GM12878 (cell line): ENCODE data around the gene ARHGAP1. TPM values are rescaled to one million over a fixed set of nuclear protein-coding genes. Genes with fewer than 3 reads are reported as not detected.
A peak's percentile ranks its signal among the peaks of the same experiment; 100 is the strongest.

Source experiments
- ATAC-seq: fragments of 200-7000 bp; cut with Tn5 transposase; 3 replicates; pipeline ENCODE4 v1.9.1; 2020; ENCODE audit warnings: mild to moderate bottlenecking, moderate library complexity
- BruUV-seq: library from RNA; stranded (reverse); fragments of 400-500 nt; replicated peaks from 2 replicates; lab custom pipeline; 2021; lab: Mats Ljungman, UMichigan
- CTCF ChIA-PET: fragments of 300-600 bp; sonication (Branson Sonifier 250); formaldehyde crosslinking; extraction: SDS; loops from one replicate; lab custom pipeline; 2021; ENCODE audit warnings: inconsistent platforms; lab: Yijun Ruan, JAX
- POLR2A ChIA-PET: fragments of 350-600 bp; formaldehyde crosslinking; extraction: SDS; loops from one replicate; lab custom pipeline; 2021; ENCODE audit warnings: inconsistent platforms; lab: Charles Lee
- RAD21 ChIA-PET: fragments of 300-600 bp; sonication (Branson Sonifier 250); formaldehyde crosslinking; loops from one replicate; lab custom pipeline; 2023; ENCODE audit warnings: antibody characterized with exemption; ENCODE audit not compliant: unreplicated experiment; lab: Charles Lee
- SMC1A ChIA-PET: fragments of 300-600 bp; sonication (Branson Sonifier 250); formaldehyde crosslinking; loops from one replicate; lab custom pipeline; 2023; ENCODE audit not compliant: unreplicated experiment, uncharacterized antibody; lab: Charles Lee
- DNase-seq: peaks from one replicate; pipeline ENCODE4 v3.0.0-alpha.2; 2011; ENCODE audit warnings: low read depth, low spot score
- FAIRE-seq: peaks from 3 replicates; lab custom pipeline; 2011; peaks lifted over from hg19 to GRCh38; lab: Jason Lieb, UNC
- H2AFZ ChIP-seq: 2 replicates; pipeline ENCODE4 v1.6.0; 2011; ENCODE audit warnings: low read depth, low read length, control low read depth; ENCODE audit not compliant: control insufficient read depth
- H3K27ac ChIP-seq: 2 replicates; pipeline ENCODE4 v1.5.1; 2011; ENCODE audit warnings: control low read depth; ENCODE audit not compliant: control insufficient read depth, insufficient read depth
- H3K27me3 ChIP-seq, 2 experiments: replicated peaks in 1 of 2; 2 replicates each; pipeline versions ENCODE4 v1.6.0 to v1.6.1; 2011; ENCODE audit warnings: low read length in 1 of 2; ENCODE audit not compliant: control insufficient read depth in 2 of 2, insufficient read depth in 2 of 2
- H3K36me3 ChIP-seq, 2 experiments: 2 replicates each; pipeline ENCODE4 v1.5.1; 2011; ENCODE audit warnings: low read length in 1 of 2; ENCODE audit not compliant: control insufficient read depth in 2 of 2, insufficient read depth in 2 of 2
- H3K4me1 ChIP-seq: 2 replicates; pipeline ENCODE4 v1.6.1; 2011; ENCODE audit warnings: mild to moderate bottlenecking, low read length, moderate library complexity, mixed read lengths; ENCODE audit not compliant: control insufficient read depth, insufficient read depth
- H3K4me2 ChIP-seq: 2 replicates; pipeline ENCODE4 v1.6.0; 2011; ENCODE audit warnings: control low read depth; ENCODE audit not compliant: control insufficient read depth, insufficient read depth
- H3K4me3 ChIP-seq: fragments of 200-600 bp; sonication (generic); 2 replicates; pipeline ENCODE4 v1.5.1; 2016
- H3K79me2 ChIP-seq: 2 replicates; pipeline ENCODE4 v1.6.0; 2011; ENCODE audit warnings: low read length; ENCODE audit not compliant: control insufficient read depth, insufficient read depth
- H3K9ac ChIP-seq: 2 replicates; pipeline ENCODE4 v1.8.0; 2011; ENCODE audit warnings: low read length, control low read depth, mixed read lengths; ENCODE audit not compliant: control insufficient read depth, insufficient read depth
- H3K9me3 ChIP-seq: replicated peaks from 3 replicates; pipeline ENCODE4 v1.5.1; 2011; ENCODE audit warnings: mild to moderate bottlenecking, low read length; ENCODE audit not compliant: control insufficient read depth, insufficient read depth
- H4K20me1 ChIP-seq: 2 replicates; pipeline ENCODE4 v1.6.0; 2011; ENCODE audit not compliant: control insufficient read depth, insufficient read depth
- ELK1 ChIP-seq: IDR thresholded peaks from 2 replicates; pipeline ENCODE4 v1.6.1; 2012; ENCODE audit warnings: low read depth, low read length, improper control_type of control experiment
- NR2F1 ChIP-seq: fragments of 450-650 bp; conservative IDR thresholded peaks from 2 replicates; pipeline ENCODE4 v1.6.1; 2017; ENCODE audit warnings: mild to moderate bottlenecking
- POU2F2 ChIP-seq: IDR thresholded peaks from 3 replicates; pipeline ENCODE4 v1.6.1; 2011; ENCODE audit warnings: low read depth, mild to moderate bottlenecking, low read length, borderline replicate concordance
- RAD51 ChIP-seq: fragments of 450-650 bp; IDR thresholded peaks from 2 replicates; pipeline ENCODE4 v1.6.1; 2016; ENCODE audit warnings: moderate library complexity, mild to moderate bottlenecking, inconsistent platforms
- REST ChIP-seq: IDR thresholded peaks from 2 replicates; pipeline ENCODE4 v1.6.1; 2012; ENCODE audit warnings: mild to moderate bottlenecking, low read depth, low read length
- WGBS: methylation state at CpG from one replicate; pipeline ENCODE4 v1.1.6; 2016; ENCODE audit warnings: low lambda C conversion rate; ENCODE audit not compliant: insufficient replicate concordance, insufficient coverage; ENCODE audit errors: missing lambda C conversion rate; 5-methylcytosine and 5-hydroxymethylcytosine counted together
- in situ Hi-C: fragments of 300-500 bp; cut with MboI; formaldehyde crosslinking; loops from 9 replicates; pipeline ENCODE4 v1.14.3; 2018; ENCODE audit warnings: mixed read lengths
- intact Hi-C: fragments of 100-400 bp; cut with micrococcal nuclease; formaldehyde crosslinking; loops from one replicate; pipeline ENCODE4 v1.14.2; 2022; ENCODE audit not compliant: unreplicated experiment
- polyA plus RNA-seq, 11 experiments: library from polyadenylated mRNA; depleted of rRNA in 4 of 11; unstranded in 6 of 11; stranded (reverse) in 5 of 11; fragments of >200 nt; fragmentation: Nextera tagmentation in 4 of 11; fragmentation: Illumina TruSeq in 1 of 11; extraction: Ambion mirVana in 4 of 11; extraction: Trizol in 1 of 11; gene quantifications; 1 replicate in 1 of 11; 2 replicates in 10 of 11; pipeline versions ENCODE4 v1.2.1 to v1.2.3, GENCODE V29; 2011 to 2016; ENCODE audit warnings: inconsistent platforms in 2 of 11, missing spikeins in 2 of 11, low read depth in 1 of 11
- total RNA-seq, 4 experiments: library from RNA; depleted of rRNA in 3 of 4; stranded (reverse); fragments of >200 nt in 3 of 4; fragmentation: Illumina TruSeq in 1 of 4; extraction: Trizol in 1 of 4; gene quantifications; 2 replicates each; pipeline versions ENCODE4 v1.2.1 to v1.2.3, GENCODE V29; 2013 to 2021
- TF ChIP-seq, protein P1 (sequence below): fragments of 450-650 bp; IDR thresholded peaks from 2 replicates; pipeline ENCODE4 v1.6.1; 2017; ENCODE audit warnings: borderline replicate concordance
- TF ChIP-seq, protein P2 (sequence below): IDR thresholded peaks from 2 replicates; pipeline ENCODE4 v1.6.1; 2011; ENCODE audit warnings: borderline replicate concordance, low read depth, mild to moderate bottlenecking, moderate library complexity, low read length; ENCODE audit not compliant: insufficient read depth, poor library complexity, severe bottlenecking

ARHGAP1 gene
- total and polyA plus RNA-seq, 10 of the 15 experiments (the other 5 are each of a cell fraction or from before 2014, with no cell fraction given) = 4.3 to 45.5 (median 23.2) TPM

GRCh38 chr11:46724088-46724487, 23.7 kb upstream of the ARHGAP1 start:
- Histone ChIP-seq H3K4me2 (no peak overlapping the region), H3K27me3 (no peaks in the 10 kb centered on the region), H3K4me1 (no peaks in the 10 kb centered on the region), H3K4me3 (no peak overlapping the region), H3K27ac (no peak overlapping the region), H3K9me3 (no peaks in the 10 kb centered on the region), H3K9ac (no peak overlapping the region), H4K20me1 (no peaks in the 10 kb centered on the region), H3K79me2 (no peaks in the 10 kb centered on the region), H3K36me3 (no peaks in the 10 kb centered on the region), H2AFZ (no peak overlapping the region)
- BruUV-seq = no TSS peak
- POLR2A ChIA-PET = no interaction called here
- WGBS = 16% methylated on average over 8 of the region's 8 CpGs
- FAIRE-seq = no peak
- in situ Hi-C loops = no loop called here
- ATAC-seq = peak; percentile 21; the same call in 2 of the 3 replicates
- no peak for DNase-seq
- intact Hi-C loops = no loop called here
- RAD21 ChIA-PET = no interaction called here
- TF ChIP-seq RAD51 (no peak), POU2F2 (no peak), NR2F1 (no peak), ELK1 (no peak), REST (no peak)
- TF ChIP-seq, protein P1, sequence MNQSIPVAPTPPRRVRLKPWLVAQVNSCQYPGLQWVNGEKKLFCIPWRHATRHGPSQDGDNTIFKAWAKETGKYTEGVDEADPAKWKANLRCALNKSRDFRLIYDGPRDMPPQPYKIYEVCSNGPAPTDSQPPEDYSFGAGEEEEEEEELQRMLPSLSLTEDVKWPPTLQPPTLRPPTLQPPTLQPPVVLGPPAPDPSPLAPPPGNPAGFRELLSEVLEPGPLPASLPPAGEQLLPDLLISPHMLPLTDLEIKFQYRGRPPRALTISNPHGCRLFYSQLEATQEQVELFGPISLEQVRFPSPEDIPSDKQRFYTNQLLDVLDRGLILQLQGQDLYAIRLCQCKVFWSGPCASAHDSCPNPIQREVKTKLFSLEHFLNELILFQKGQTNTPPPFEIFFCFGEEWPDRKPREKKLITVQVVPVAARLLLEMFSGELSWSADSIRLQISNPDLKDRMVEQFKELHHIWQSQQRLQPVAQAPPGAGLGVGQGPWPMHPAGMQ = no peak
- TF ChIP-seq, protein P2, sequence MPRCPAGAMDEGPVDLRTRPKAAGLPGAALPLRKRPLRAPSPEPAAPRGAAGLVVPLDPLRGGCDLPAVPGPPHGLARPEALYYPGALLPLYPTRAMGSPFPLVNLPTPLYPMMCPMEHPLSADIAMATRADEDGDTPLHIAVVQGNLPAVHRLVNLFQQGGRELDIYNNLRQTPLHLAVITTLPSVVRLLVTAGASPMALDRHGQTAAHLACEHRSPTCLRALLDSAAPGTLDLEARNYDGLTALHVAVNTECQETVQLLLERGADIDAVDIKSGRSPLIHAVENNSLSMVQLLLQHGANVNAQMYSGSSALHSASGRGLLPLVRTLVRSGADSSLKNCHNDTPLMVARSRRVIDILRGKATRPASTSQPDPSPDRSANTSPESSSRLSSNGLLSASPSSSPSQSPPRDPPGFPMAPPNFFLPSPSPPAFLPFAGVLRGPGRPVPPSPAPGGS = no peak
- CTCF ChIA-PET = no interaction called here
- SMC1A ChIA-PET = no interaction called here
